HEK293 (cell line): ENCODE measurements around the gene SNRPB2.

ENCODE experiments used
- CTCF ChIA-PET: fragments of 350-600 bp; formaldehyde crosslinking; extraction: SDS; loops from one replicate; lab custom pipeline; 2021; ENCODE audit warnings: antibody characterized with exemption; lab: Yijun Ruan, JAX
- POLR2A ChIA-PET: fragments of 300-600 bp; formaldehyde crosslinking; extraction: SDS; loops from one replicate; lab custom pipeline; 2020; ENCODE audit warnings: antibody characterized with exemption, inconsistent platforms; lab: Yijun Ruan, JAX
- H3K27ac ChIP-seq: fragments of 200-500 bp; sonication (Bioruptor generic); 2 replicates; pipeline ENCODE4 v1.5.1; 2014; ENCODE audit warnings: low read depth, low read length, control low read depth, inconsistent platforms; ENCODE audit errors: extremely low read depth
- H3K36me3 ChIP-seq, 2 experiments: fragments of 200-500 bp in 1 of 2; sonication (Bioruptor generic) in 1 of 2; 1 replicate in 1 of 2; 2 replicates in 1 of 2; pipeline ENCODE4 v1.5.1; 2014 to 2017; ENCODE audit warnings: inconsistent platforms in 2 of 2, low read length in 2 of 2; ENCODE audit not compliant: control insufficient read depth in 2 of 2, insufficient read depth in 1 of 2
- H3K4me1 ChIP-seq: fragments of 200-500 bp; sonication (Bioruptor generic); 2 replicates; pipeline ENCODE4 v1.5.1; 2014; ENCODE audit warnings: mild to moderate bottlenecking, low read length, inconsistent platforms; ENCODE audit not compliant: control insufficient read depth, insufficient read depth
- H3K4me3 ChIP-seq: 2 replicates; pipeline ENCODE4 v1.5.1; 2011; ENCODE audit warnings: low read depth, mild to moderate bottlenecking, control low read depth, low read length, moderate library complexity
- H3K9me3 ChIP-seq: fragments of 200-500 bp; sonication (Bioruptor generic); 2 replicates; pipeline ENCODE4 v1.5.1; 2014; ENCODE audit warnings: low read depth, low read length, inconsistent platforms; ENCODE audit not compliant: control insufficient read depth, insufficient read depth
- HOXD13 ChIP-seq: sonication (generic); formaldehyde crosslinking; IDR thresholded peaks from 2 replicates; pipeline ENCODE4 v1.8.0; 2022; ENCODE audit warnings: missing genetic modification reagents, borderline replicate concordance
- MZF1 ChIP-seq: fragments of 450-650 bp; formaldehyde crosslinking; IDR thresholded peaks from 2 replicates; pipeline ENCODE4 v1.5.1; 2017; ENCODE audit warnings: missing biosample characterization, missing genetic modification characterization, borderline replicate concordance
- PRDM1 ChIP-seq: fragments of 450-650 bp; formaldehyde crosslinking; IDR thresholded peaks from 2 replicates; pipeline ENCODE4; 2016; ENCODE audit warnings: missing biosample characterization, missing genetic modification characterization
- SCRT2 ChIP-seq: fragments of 450-650 bp; formaldehyde crosslinking; IDR thresholded peaks from 2 replicates; pipeline ENCODE4 v1.5.1; 2016; ENCODE audit warnings: missing biosample characterization, missing genetic modification characterization
- TRIM28 ChIP-seq: IDR thresholded peaks from 2 replicates; pipeline ENCODE4 v1.6.1; 2011; ENCODE audit warnings: low read length, control low read depth, borderline replicate concordance
- ZNF148 ChIP-seq: fragments of 450-650 bp; formaldehyde crosslinking; IDR thresholded peaks from 2 replicates; pipeline ENCODE4 v1.5.0; 2017; ENCODE audit warnings: missing biosample characterization, missing genetic modification characterization, borderline replicate concordance
- ZNF155 ChIP-seq: fragments of 450-650 bp; formaldehyde crosslinking; IDR thresholded peaks from 2 replicates; pipeline ENCODE4 v1.5.1; 2016; ENCODE audit warnings: missing biosample characterization, missing genetic modification characterization
- ZNF157 ChIP-seq: fragments of 450-650 bp; formaldehyde crosslinking; IDR thresholded peaks from 2 replicates; pipeline ENCODE4 v1.5.1; 2016; ENCODE audit warnings: missing biosample characterization, missing genetic modification characterization
- ZNF280D ChIP-seq: fragments of 450-650 bp; formaldehyde crosslinking; IDR thresholded peaks from 2 replicates; pipeline ENCODE4 v1.5.1; 2016; ENCODE audit warnings: missing biosample characterization, missing genetic modification characterization
- ZNF335 ChIP-seq: fragments of 450-650 bp; formaldehyde crosslinking; conservative IDR thresholded peaks from 2 replicates; pipeline ENCODE4 v1.5.1; 2016; ENCODE audit warnings: missing biosample characterization, missing genetic modification characterization
- ZNF341 ChIP-seq: fragments of 450-650 bp; formaldehyde crosslinking; IDR thresholded peaks from 2 replicates; pipeline ENCODE4; 2016; ENCODE audit warnings: low read depth, missing biosample characterization, missing genetic modification characterization
- ZNF488 ChIP-seq: fragments of 450-650 bp; formaldehyde crosslinking; IDR thresholded peaks from 2 replicates; pipeline ENCODE4 v1.5.1; 2016; ENCODE audit warnings: missing biosample characterization, missing genetic modification characterization
- ZNF560 ChIP-seq: fragments of 450-650 bp; formaldehyde crosslinking; IDR thresholded peaks from 2 replicates; pipeline ENCODE4 v1.5.1; 2017; ENCODE audit warnings: missing biosample characterization, missing genetic modification characterization, borderline replicate concordance
- ZNF654 ChIP-seq: fragments of 450-650 bp; formaldehyde crosslinking; IDR thresholded peaks from 2 replicates; pipeline ENCODE4 v1.5.1; 2016; ENCODE audit warnings: low read depth, missing biosample characterization, missing genetic modification characterization
- ZNF660 ChIP-seq: fragments of 450-650 bp; IDR thresholded peaks from 2 replicates; pipeline ENCODE4 v1.5.1; 2018; ENCODE audit warnings: missing biosample characterization, mild to moderate bottlenecking, missing genetic modification characterization
- ZNF777 ChIP-seq: fragments of 450-650 bp; formaldehyde crosslinking; IDR thresholded peaks from 2 replicates; pipeline ENCODE4 v1.5.1; 2017; ENCODE audit warnings: missing biosample characterization, missing genetic modification characterization, borderline replicate concordance
- ZNF843 ChIP-seq: fragments of 450-650 bp; formaldehyde crosslinking; IDR thresholded peaks from 2 replicates; pipeline ENCODE4 v1.5.1; 2016; ENCODE audit warnings: missing biosample characterization, missing genetic modification characterization
- ZXDB ChIP-seq: fragments of 450-650 bp; formaldehyde crosslinking; IDR thresholded peaks from 2 replicates; pipeline ENCODE4 v1.5.1; 2016; ENCODE audit warnings: missing biosample characterization, missing genetic modification characterization
- TF ChIP-seq, protein P1 (sequence below): fragments of 450-650 bp; formaldehyde crosslinking; IDR thresholded peaks from 2 replicates; pipeline ENCODE4 v1.5.1; 2016; ENCODE audit warnings: missing biosample characterization, missing genetic modification characterization
- TF ChIP-seq, protein P2 (sequence below): fragments of 450-650 bp; formaldehyde crosslinking; IDR thresholded peaks from 2 replicates; pipeline ENCODE4 v1.5.1; 2016; ENCODE audit warnings: missing biosample characterization, missing genetic modification characterization
- TF ChIP-seq, protein P3 (sequence below): fragments of 450-650 bp; formaldehyde crosslinking; IDR thresholded peaks from 2 replicates; pipeline ENCODE4 v1.5.1; 2016; ENCODE audit warnings: missing biosample characterization, missing genetic modification characterization, borderline replicate concordance

Gene SNRPB2

GRCh38 chr20:16760431-16761304 lies 30.8 kb downstream of the SNRPB2 start:
- Histone ChIP-seq H3K4me1 (no peaks in the 10 kb centered on the region), H3K36me3 (no peaks in the 10 kb centered on the region), H3K27ac (no peak overlapping the region), H3K4me3 (no peak overlapping the region), H3K9me3 (no peaks in the 10 kb centered on the region)
- POLR2A ChIA-PET = no interaction called here
- TF ChIP-seq ZNF335 (tag by site-specific recombination) (peak; percentile 67), ZNF157 (tag by site-specific recombination) (no peak)
- CTCF ChIA-PET = interaction anchor here (0.6 to 3.5 kb wide), 19 partner anchors 9 to 1504 kb away, joined by 3 to 30 read pairs (median 4); partner anchors contain the start of gene OTOR

DNA sequence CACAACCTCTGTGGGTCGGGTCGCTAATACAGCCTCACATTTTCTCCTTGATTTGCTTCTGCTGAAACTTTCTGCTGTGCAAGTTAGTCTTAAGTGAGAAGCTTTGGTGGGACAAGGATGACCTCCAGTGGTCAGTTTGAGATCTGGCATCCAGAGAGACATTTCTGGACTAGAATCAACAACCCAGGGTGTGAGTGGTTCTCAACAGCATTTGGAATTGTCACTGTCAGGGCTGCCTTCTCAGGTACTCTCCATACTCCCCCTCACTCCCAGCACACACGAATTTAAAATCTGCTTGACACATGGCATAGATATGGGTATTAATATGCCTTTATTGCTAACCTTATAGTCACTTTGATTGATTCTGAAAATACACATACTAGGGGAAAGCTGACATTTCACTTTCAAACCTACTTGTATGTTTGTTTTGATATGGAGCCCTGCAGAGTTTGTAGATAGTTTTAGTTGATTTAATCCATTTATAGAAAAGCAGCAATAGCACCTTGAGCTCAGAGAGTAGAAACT lies 31.5 kb downstream of the SNRPB2 start:
- Histone ChIP-seq H3K4me1 (no peaks in the 10 kb centered on the region), H3K4me3 (no peak overlapping the region), H3K36me3 (no peaks in the 10 kb centered on the region), H3K9me3 (no peaks in the 10 kb centered on the region), H3K27ac (no peak overlapping the region)
- POLR2A ChIA-PET = no interaction called here
- CTCF ChIA-PET = interaction anchor here (0.6 to 3.5 kb wide), 19 partner anchors 9 to 1519 kb away, joined by 3 to 30 read pairs (median 3); partner anchors contain the start of gene OTOR
- TF ChIP-seq SCRT2 (tag by site-specific recombination) = no peak
- 0 out of 2 replicates have a peak, but pooled peaks have one; percentile 10 for TF ChIP-seq PRDM1 (tag by site-specific recombination)
- TF ChIP-seq ZNF341 (tag by site-specific recombination) = no peak
- no peak for TF ChIP-seq ZNF155
- no peak for TF ChIP-seq ZNF560 (tag by site-specific recombination)
- TF ChIP-seq ZNF777 (tag by site-specific recombination) = no peak
- no peak for TF ChIP-seq TRIM28
- TF ChIP-seq, protein P1, sequence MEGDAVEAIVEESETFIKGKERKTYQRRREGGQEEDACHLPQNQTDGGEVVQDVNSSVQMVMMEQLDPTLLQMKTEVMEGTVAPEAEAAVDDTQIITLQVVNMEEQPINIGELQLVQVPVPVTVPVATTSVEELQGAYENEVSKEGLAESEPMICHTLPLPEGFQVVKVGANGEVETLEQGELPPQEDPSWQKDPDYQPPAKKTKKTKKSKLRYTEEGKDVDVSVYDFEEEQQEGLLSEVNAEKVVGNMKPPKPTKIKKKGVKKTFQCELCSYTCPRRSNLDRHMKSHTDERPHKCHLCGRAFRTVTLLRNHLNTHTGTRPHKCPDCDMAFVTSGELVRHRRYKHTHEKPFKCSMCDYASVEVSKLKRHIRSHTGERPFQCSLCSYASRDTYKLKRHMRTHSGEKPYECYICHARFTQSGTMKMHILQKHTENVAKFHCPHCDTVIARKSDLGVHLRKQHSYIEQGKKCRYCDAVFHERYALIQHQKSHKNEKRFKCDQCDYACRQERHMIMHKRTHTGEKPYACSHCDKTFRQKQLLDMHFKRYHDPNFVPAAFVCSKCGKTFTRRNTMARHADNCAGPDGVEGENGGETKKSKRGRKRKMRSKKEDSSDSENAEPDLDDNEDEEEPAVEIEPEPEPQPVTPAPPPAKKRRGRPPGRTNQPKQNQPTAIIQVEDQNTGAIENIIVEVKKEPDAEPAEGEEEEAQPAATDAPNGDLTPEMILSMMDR (tag by site-specific recombination) = peak; percentile 45; the same call in 1 of the 2 replicates
- no peak for TF ChIP-seq ZNF280D
- TF ChIP-seq MZF1 = no peak
- TF ChIP-seq ZNF148 (tag by site-specific recombination) = no peak
- no peak for TF ChIP-seq ZXDB (tag by site-specific recombination)
- peak; percentile 87 for TF ChIP-seq ZNF654 (tag by site-specific recombination)
- no peak for TF ChIP-seq ZNF488 (tag by site-specific recombination)
- no peak for TF ChIP-seq HOXD13 (CRISPR knock-in tag)
- no peak for TF ChIP-seq ZNF660
- TF ChIP-seq, protein P2, sequence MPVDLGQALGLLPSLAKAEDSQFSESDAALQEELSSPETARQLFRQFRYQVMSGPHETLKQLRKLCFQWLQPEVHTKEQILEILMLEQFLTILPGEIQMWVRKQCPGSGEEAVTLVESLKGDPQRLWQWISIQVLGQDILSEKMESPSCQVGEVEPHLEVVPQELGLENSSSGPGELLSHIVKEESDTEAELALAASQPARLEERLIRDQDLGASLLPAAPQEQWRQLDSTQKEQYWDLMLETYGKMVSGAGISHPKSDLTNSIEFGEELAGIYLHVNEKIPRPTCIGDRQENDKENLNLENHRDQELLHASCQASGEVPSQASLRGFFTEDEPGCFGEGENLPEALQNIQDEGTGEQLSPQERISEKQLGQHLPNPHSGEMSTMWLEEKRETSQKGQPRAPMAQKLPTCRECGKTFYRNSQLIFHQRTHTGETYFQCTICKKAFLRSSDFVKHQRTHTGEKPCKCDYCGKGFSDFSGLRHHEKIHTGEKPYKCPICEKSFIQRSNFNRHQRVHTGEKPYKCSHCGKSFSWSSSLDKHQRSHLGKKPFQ (tag by site-specific recombination) = no peak
- TF ChIP-seq, protein P3, sequence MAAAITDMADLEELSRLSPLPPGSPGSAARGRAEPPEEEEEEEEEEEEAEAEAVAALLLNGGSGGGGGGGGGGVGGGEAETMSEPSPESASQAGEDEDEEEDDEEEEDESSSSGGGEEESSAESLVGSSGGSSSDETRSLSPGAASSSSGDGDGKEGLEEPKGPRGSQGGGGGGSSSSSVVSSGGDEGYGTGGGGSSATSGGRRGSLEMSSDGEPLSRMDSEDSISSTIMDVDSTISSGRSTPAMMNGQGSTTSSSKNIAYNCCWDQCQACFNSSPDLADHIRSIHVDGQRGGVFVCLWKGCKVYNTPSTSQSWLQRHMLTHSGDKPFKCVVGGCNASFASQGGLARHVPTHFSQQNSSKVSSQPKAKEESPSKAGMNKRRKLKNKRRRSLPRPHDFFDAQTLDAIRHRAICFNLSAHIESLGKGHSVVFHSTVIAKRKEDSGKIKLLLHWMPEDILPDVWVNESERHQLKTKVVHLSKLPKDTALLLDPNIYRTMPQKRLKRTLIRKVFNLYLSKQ (tag by site-specific recombination) = no peak
- no peak for TF ChIP-seq ZNF843 (tag by site-specific recombination)
